T-helper 1 cell (primary cell): ENCODE data around the gene TLE2.
"Not testable (repeated sequence)": the region's sequence is repeated elsewhere in the genome, so short reads cannot be mapped to it uniquely, and the experiment has no call there.

Source experiments
- DNase-seq, 5 donors: peaks; one replicate each; pipeline ENCODE4 v3.0.0-alpha.2; 2012 to 2020

Gene TLE2

GRCh38 chr19:3055741-3056416, 26.8 kb upstream of the TLE2 start:
- no peak for DNase-seq

GRCh38 chr19:3054972-3055740, 26.1 kb upstream of the TLE2 start:
- no peak for DNase-seq

- DNase-seq: no peak
Measured at GRCh38 chr19:3054265-3054971, 25.3 kb upstream of the TLE2 start.

GRCh38 chr19:3053780-3054179, 24.7 kb upstream of the TLE2 start:
- DNase-seq: no peak

- no peak for DNase-seq
Measured at GRCh38 chr19:3053218-3053621, 24.1 kb upstream of the TLE2 start.

- not testable (repeated sequence) for DNase-seq
Measured at GRCh38 chr19:3050016-3050415, 20.9 kb upstream of the TLE2 start.

- DNase-seq: no peak
Measured at GRCh38 chr19:3049089-3049488, 20.0 kb upstream of the TLE2 start.

- DNase-seq: no peak
Measured at GRCh38 chr19:3048190-3048533, 19.1 kb upstream of the TLE2 start.

GRCh38 chr19:3047496-3048189, 18.6 kb upstream of the TLE2 start:
- peak in 4 of 5 donors; percentile 57 to 63 (median 60) for DNase-seq

- no peak for DNase-seq
Measured at GRCh38 chr19:3046698-3047495, 17.8 kb upstream of the TLE2 start.

- no peak for DNase-seq
Measured at GRCh38 chr19:3045885-3046697, 17.0 kb upstream of the TLE2 start.

GRCh38 chr19:3045191-3045590, 16.1 kb upstream of the TLE2 start:
- no peak for DNase-seq

GRCh38 chr19:3042621-3043267, 13.7 kb upstream of the TLE2 start:
- DNase-seq: no peak

- no peak for DNase-seq
Measured at GRCh38 chr19:3041761-3042620, 12.9 kb upstream of the TLE2 start.

- DNase-seq: no peak
Measured at GRCh38 chr19:3041327-3041726, 12.2 kb upstream of the TLE2 start.

- no peak for DNase-seq
Measured at GRCh38 chr19:3039641-3040077, 10.6 kb upstream of the TLE2 start.

GRCh38 chr19:3039125-3039524, 10.0 kb upstream of the TLE2 start:
- no peak for DNase-seq

GRCh38 chr19:3038214-3038613, 9.1 kb upstream of the TLE2 start:
- no peak for DNase-seq

- DNase-seq: not testable (repeated sequence)
Measured at GRCh38 chr19:3036977-3037544, 8.0 kb upstream of the TLE2 start.
